ENCODE measurements around the gene TNN. TPM values are rescaled to one million over a fixed set of nuclear protein-coding genes. Genes with fewer than 3 reads are reported as not detected.

TNN gene
- total RNA-seq, 1 donor from 2014 or later = 0.25 TPM

DNA sequence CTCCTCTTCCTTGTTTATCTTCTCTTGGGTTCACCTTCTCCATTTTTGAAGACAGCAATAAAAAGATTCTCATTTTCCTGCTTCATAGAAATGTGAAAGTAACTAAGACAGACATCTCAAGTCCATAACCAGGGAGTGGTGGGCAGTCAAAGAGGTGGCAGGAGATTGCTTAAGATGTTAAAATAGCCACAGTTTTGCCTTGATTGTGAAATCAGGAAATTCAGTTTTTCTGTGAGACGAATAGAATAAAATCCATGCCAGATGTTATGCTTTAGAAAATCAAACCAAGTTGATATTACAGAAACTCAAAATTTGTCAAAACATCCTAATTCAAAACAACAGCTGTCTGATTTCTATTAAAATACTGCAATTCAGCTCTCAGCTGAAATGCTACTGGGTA lies 57.2 kb downstream of the TNN start:
- no peaks in the 10 kb centered on the region for H3K4me1 Mint-ChIP-seq (ENCODE audit: low read depth)
- no peak overlapping the region for H3K4me3 Mint-ChIP-seq (ENCODE audit: unreplicated experiment)
- no peaks in the 10 kb centered on the region for H3K9me3 Mint-ChIP-seq (ENCODE audit: low read depth)
- no peak overlapping the region for H3K27ac Mint-ChIP-seq (ENCODE audit: unreplicated experiment)
- no peak for DNase-seq (ENCODE audit: low spot score)
- H3K27me3 Mint-ChIP-seq (ENCODE audit: low read depth) = no peaks in the 10 kb centered on the region
- TF ChIP-seq, protein P1, sequence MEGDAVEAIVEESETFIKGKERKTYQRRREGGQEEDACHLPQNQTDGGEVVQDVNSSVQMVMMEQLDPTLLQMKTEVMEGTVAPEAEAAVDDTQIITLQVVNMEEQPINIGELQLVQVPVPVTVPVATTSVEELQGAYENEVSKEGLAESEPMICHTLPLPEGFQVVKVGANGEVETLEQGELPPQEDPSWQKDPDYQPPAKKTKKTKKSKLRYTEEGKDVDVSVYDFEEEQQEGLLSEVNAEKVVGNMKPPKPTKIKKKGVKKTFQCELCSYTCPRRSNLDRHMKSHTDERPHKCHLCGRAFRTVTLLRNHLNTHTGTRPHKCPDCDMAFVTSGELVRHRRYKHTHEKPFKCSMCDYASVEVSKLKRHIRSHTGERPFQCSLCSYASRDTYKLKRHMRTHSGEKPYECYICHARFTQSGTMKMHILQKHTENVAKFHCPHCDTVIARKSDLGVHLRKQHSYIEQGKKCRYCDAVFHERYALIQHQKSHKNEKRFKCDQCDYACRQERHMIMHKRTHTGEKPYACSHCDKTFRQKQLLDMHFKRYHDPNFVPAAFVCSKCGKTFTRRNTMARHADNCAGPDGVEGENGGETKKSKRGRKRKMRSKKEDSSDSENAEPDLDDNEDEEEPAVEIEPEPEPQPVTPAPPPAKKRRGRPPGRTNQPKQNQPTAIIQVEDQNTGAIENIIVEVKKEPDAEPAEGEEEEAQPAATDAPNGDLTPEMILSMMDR (IDR thresholded peaks at IDR 0.05) = no peak
- H3K36me3 Mint-ChIP-seq (ENCODE audit: low read depth) = no peaks in the 10 kb centered on the region

DNA sequence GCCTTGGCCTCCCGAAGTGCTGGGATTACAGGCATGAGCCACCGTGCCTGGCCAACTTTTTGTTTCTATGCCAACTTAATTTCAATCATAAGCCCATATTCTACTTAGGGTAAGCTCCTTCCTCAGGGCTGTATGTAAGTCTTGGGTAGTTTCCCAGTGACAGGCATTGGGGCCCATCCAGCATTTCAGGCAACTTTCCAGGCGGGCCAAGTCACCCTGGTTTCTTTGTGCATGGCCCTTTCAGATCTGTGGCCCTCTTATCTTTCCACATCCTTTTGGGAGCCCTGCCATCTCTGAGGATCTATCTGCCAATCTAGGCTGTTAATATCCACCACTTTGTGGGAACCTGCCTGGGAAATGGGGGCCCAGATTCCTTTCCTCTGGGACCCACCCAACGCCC lies 58.7 kb downstream of the TNN start:
- Mint-ChIP-seq H3K27ac (ENCODE audit: unreplicated experiment) (no peak overlapping the region), H3K27me3 (ENCODE audit: low read depth) (no peaks in the 10 kb centered on the region), H3K9me3 (ENCODE audit: low read depth) (no peaks in the 10 kb centered on the region)

DNA sequence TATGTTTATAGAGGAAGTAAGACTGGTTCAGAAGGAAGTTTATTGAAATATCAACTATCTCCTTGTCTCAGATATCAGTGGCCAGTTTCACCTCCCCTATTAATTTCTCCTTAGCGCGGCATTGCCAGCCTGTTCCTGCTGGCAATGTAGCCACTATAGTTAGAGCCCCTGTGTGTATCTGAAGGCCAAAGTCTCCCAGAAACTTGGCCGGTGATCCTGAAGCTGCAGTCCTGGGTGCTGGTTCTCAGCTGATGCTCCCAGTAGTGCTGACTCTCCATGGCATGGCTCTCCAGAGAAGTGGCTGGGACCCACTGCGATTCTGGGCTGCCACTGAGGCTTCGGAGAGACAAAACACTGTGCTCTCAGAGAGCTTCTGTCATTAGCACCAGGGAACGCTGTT lies 59.9 kb downstream of the TNN start:
- Mint-ChIP-seq H3K27me3 (ENCODE audit: low read depth) (no peaks in the 10 kb centered on the region), H3K4me3 (ENCODE audit: unreplicated experiment) (no peak overlapping the region), H3K27ac (ENCODE audit: unreplicated experiment) (no peak overlapping the region), H3K4me1 (ENCODE audit: low read depth) (peaks cover 21% of the 10 kb centered on the region), H3K9me3 (ENCODE audit: low read depth) (no peaks in the 10 kb centered on the region), H3K36me3 (ENCODE audit: low read depth) (no peaks in the 10 kb centered on the region)
- TF ChIP-seq, protein P1 (IDR thresholded peaks at IDR 0.05) = no peak
- no peak for DNase-seq (ENCODE audit: low spot score)

More for the DNA sequence above, 58.7 kb downstream of the TNN start:
- TF ChIP-seq, protein P1 (IDR thresholded peaks at IDR 0.05) = no peak
- H3K4me1 Mint-ChIP-seq (ENCODE audit: low read depth) = peaks cover 9% of the 10 kb centered on the region
- H3K4me3 Mint-ChIP-seq (ENCODE audit: unreplicated experiment) = no peak overlapping the region
- H3K36me3 Mint-ChIP-seq (ENCODE audit: low read depth) = no peaks in the 10 kb centered on the region
- DNase-seq (ENCODE audit: low spot score) = no peak

DNA sequence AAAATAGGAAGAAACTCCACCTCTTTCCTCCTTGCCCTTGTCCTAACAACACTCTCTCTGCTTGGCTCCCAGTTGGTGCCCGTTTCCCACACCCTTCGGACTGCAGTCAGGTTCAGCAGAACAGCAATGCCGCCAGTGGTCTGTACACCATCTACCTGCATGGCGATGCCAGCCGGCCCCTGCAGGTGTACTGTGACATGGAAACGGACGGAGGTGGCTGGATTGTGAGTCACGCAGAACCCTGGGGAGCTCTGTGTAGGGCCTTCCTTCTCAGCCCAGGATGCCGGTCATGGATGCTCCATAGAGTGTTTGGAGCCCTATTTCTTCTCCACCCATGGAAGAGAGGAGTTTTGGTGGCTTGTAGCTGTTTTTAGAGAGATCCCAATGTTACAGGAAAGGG lies 60.9 kb downstream of the TNN start:
- no peak for DNase-seq (ENCODE audit: low spot score)
- TF ChIP-seq, protein P1 (IDR thresholded peaks at IDR 0.05) = no peak
- Mint-ChIP-seq H3K27me3 (ENCODE audit: low read depth) (no peaks in the 10 kb centered on the region), H3K4me1 (ENCODE audit: low read depth) (peaks cover 30% of the 10 kb centered on the region), H3K9me3 (ENCODE audit: low read depth) (no peaks in the 10 kb centered on the region), H3K36me3 (ENCODE audit: low read depth) (no peaks in the 10 kb centered on the region), H3K27ac (ENCODE audit: unreplicated experiment) (no peak overlapping the region), H3K4me3 (ENCODE audit: unreplicated experiment) (no peak overlapping the region)

DNA sequence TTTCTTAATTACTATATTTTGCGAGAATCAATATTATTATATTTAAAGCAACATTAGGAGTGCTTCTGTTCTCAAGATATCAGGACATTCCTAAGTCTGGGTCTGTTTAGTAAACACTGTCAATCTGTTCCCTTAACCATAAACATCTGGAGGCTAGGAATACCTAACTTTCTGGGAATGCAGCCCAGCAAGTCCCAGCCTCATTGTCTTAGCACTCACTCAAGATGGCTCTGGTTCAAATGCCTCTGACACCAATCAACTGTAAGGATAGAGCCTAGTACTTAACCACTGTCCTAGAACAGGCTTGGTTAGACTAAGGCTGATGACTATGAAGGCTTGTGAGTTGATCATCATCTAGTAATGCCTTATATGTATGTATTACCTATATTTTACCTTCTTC lies 61.5 kb downstream of the TNN start:
- TF ChIP-seq, protein P1 (IDR thresholded peaks at IDR 0.05) = no peak
- no peak overlapping the region for H3K27ac Mint-ChIP-seq (ENCODE audit: unreplicated experiment)

More for the DNA sequence above, 61.5 kb downstream of the TNN start:
- Mint-ChIP-seq H3K4me3 (ENCODE audit: unreplicated experiment) (no peak overlapping the region), H3K27me3 (ENCODE audit: low read depth) (no peaks in the 10 kb centered on the region), H3K4me1 (ENCODE audit: low read depth) (peaks cover 36% of the 10 kb centered on the region), H3K36me3 (ENCODE audit: low read depth) (no peaks in the 10 kb centered on the region), H3K9me3 (ENCODE audit: low read depth) (peaks cover 2% of the 10 kb centered on the region)
- no peak for DNase-seq (ENCODE audit: low spot score)
